ENCODE measurements around the gene MMP8. TPM values are rescaled to one million over a fixed set of nuclear protein-coding genes. Genes with fewer than 3 reads are reported as not detected.

The MMP8 gene
- total and polyA plus RNA-seq, 10 of the 15 experiments (the other 5 are each of a cell fraction or from before 2014, with no cell fraction given), result 0.01 TPM; not detected in 9

DNA sequence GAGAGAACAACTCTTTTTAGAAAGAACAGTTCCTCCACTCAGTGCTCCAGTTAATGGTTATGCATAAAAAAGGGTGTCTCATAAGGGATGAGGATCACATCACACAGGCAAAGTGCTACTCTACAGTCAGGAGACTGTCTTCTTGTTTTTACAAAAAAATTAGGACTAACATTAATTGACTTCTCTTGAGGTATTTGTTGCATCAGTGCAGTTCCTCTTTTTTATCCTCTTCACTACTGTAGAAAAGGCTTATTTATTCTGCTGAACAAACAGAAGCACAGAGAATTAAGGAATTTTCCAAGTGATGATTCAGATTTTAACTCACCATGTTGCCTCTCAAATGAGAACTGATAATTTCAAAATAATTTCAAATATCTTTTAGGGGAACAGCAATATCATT is 1.9 kb downstream of the MMP8 start:
- no peak overlapping the region for H3K27ac ChIP-seq (ENCODE audit: control insufficient read depth, insufficient read depth)
- H4K20me1 ChIP-seq (ENCODE audit: control insufficient read depth, insufficient read depth), result no peaks in the 10 kb centered on the region
- DNase-seq (ENCODE audit: low read depth, low spot score) (no peak), FAIRE-seq (no peak), ATAC-seq (no peak)
- RAD21 ChIA-PET (ENCODE audit: unreplicated experiment), result no interaction called here
- H3K4me3 ChIP-seq, result no peak overlapping the region
- intact Hi-C loops (cut with micrococcal nuclease; ENCODE audit: unreplicated experiment), result no loop called here
- H3K27me3 ChIP-seq (replicated peaks in 1 of 2; ENCODE audit: control insufficient read depth in 2 of 2, insufficient read depth in 2 of 2, low read length in 1 of 2), result no peaks in the 10 kb centered on the region; a peak in 1 of 4 replicates
- SMC1A ChIA-PET (ENCODE audit: uncharacterized antibody, unreplicated experiment), result no interaction called here
- no TSS peak for BruUV-seq (replicated peaks)
- TF ChIP-seq SPI1 (IDR thresholded peaks at IDR 0.05; ENCODE audit: borderline replicate concordance, insufficient read depth, low read depth, low read length) (peak; percentile 60), GABPA (IDR thresholded peaks at IDR 0.05; ENCODE audit: low read depth) (no peak)
- H3K79me2 ChIP-seq (ENCODE audit: control insufficient read depth, insufficient read depth, low read length), result no peaks in the 10 kb centered on the region
- in situ Hi-C loops (cut with MboI), result no loop called here
- POLR2A ChIA-PET, result no interaction called here
- CTCF ChIA-PET, result no interaction called here
- no peak overlapping the region for H2AFZ ChIP-seq (ENCODE audit: control insufficient read depth, low read depth, low read length)
- H3K4me1 ChIP-seq (ENCODE audit: control insufficient read depth, insufficient read depth, low read length), result no peaks in the 10 kb centered on the region
- H3K9me3 ChIP-seq (replicated peaks; ENCODE audit: control insufficient read depth, insufficient read depth, low read length), result no peaks in the 10 kb centered on the region
- no peak overlapping the region for H3K4me2 ChIP-seq (ENCODE audit: control insufficient read depth, insufficient read depth)
- H3K36me3 ChIP-seq (ENCODE audit: control insufficient read depth in 2 of 2, insufficient read depth in 2 of 2, low read length in 1 of 2), result no peaks in the 10 kb centered on the region
- H3K9ac ChIP-seq (ENCODE audit: control insufficient read depth, insufficient read depth, low read length), result no peak overlapping the region

GRCh38 chr11:102719620-102720277 is 5.0 kb downstream of the MMP8 start:
- Histone ChIP-seq H3K9ac (ENCODE audit: control insufficient read depth, insufficient read depth, low read length) (no peak overlapping the region), H3K27me3 (replicated peaks in 1 of 2; ENCODE audit: control insufficient read depth in 2 of 2, insufficient read depth in 2 of 2, low read length in 1 of 2) (no peaks in the 10 kb centered on the region), H3K79me2 (ENCODE audit: control insufficient read depth, insufficient read depth, low read length) (no peaks in the 10 kb centered on the region), H3K4me3 (no peak overlapping the region), H4K20me1 (ENCODE audit: control insufficient read depth, insufficient read depth) (no peaks in the 10 kb centered on the region), H3K27ac (ENCODE audit: control insufficient read depth, insufficient read depth) (no peak overlapping the region), H3K4me2 (ENCODE audit: control insufficient read depth, insufficient read depth) (no peak overlapping the region), H2AFZ (ENCODE audit: control insufficient read depth, low read depth, low read length) (no peak overlapping the region), H3K36me3 (ENCODE audit: control insufficient read depth in 2 of 2, insufficient read depth in 2 of 2, low read length in 1 of 2) (no peaks in the 10 kb centered on the region), H3K4me1 (ENCODE audit: control insufficient read depth, insufficient read depth, low read length) (no peaks in the 10 kb centered on the region), H3K9me3 (replicated peaks; ENCODE audit: control insufficient read depth, insufficient read depth, low read length) (no peaks in the 10 kb centered on the region)
- FAIRE-seq (no peak), DNase-seq (ENCODE audit: low read depth, low spot score) (no peak), ATAC-seq (no peak)
- WGBS (ENCODE audit: insufficient coverage, insufficient replicate concordance, low lambda C conversion rate, missing lambda C conversion rate), result 47% methylated on average over 4 of the region's 4 CpGs
- POLR2A ChIA-PET, result no interaction called here
- RAD21 ChIA-PET (ENCODE audit: unreplicated experiment), result no interaction called here
- in situ Hi-C loops (cut with MboI) (no loop called here), intact Hi-C loops (cut with micrococcal nuclease; ENCODE audit: unreplicated experiment) (no loop called here)
- CTCF ChIA-PET, result no interaction called here
- SMC1A ChIA-PET (ENCODE audit: uncharacterized antibody, unreplicated experiment), result no interaction called here
- no TSS peak for BruUV-seq (replicated peaks)
- no peak for TF ChIP-seq MYB (IDR thresholded peaks at IDR 0.05; ENCODE audit: borderline replicate concordance, low read depth, low read length)
- no peak for TF ChIP-seq REST (IDR thresholded peaks at IDR 0.05; ENCODE audit: low read depth, low read length)
- TF ChIP-seq YY1 (IDR thresholded peaks at IDR 0.05; ENCODE audit: low read depth, low read length), result no peak
- TF ChIP-seq ZBED1 (IDR thresholded peaks at IDR 0.05; ENCODE audit: borderline replicate concordance), result no peak
- TF ChIP-seq CREM (IDR thresholded peaks at IDR 0.05; ENCODE audit: low read depth), result no peak
- TF ChIP-seq ZBTB4 (CRISPR knock-in tag; IDR thresholded peaks at IDR 0.05), result no peak
- TF ChIP-seq SREBF2 (IDR thresholded peaks at IDR 0.05; ENCODE audit: low read length), result no peak
- no peak for TF ChIP-seq YBX1 (IDR thresholded peaks at IDR 0.05)
- no peak for TF ChIP-seq SPI1 (IDR thresholded peaks at IDR 0.05; ENCODE audit: borderline replicate concordance, insufficient read depth, low read depth, low read length)

Data from GM12878 (cell line).